HepG2 (cell line): Measurements from ENCODE around the gene CLPTM1. TPM values are rescaled to one million over a fixed set of nuclear protein-coding genes. Genes with fewer than 3 reads are reported as not detected.

Source experiments
- ATAC-seq: fragments of 200-7000 bp; cut with Tn5 transposase; 3 replicates; pipeline ENCODE4 v1.9.1; 2020; ENCODE audit warnings: mild to moderate bottlenecking, moderate library complexity
- BruUV-seq: library from RNA; stranded (reverse); fragments of 400-500 nt; replicated peaks from 2 replicates; lab custom pipeline; 2021; lab: Mats Ljungman, UMichigan
- CTCF ChIA-PET: fragments of 300-600 bp; formaldehyde crosslinking; extraction: SDS; loops from one replicate; lab custom pipeline; 2021; ENCODE audit warnings: low total read pairs, inconsistent platforms, low intra/inter-chr PET ratio; lab: Yijun Ruan, JAX
- POLR2A ChIA-PET: fragments of 350-600 bp; sonication (Branson Sonifier 250); formaldehyde crosslinking; loops from one replicate; lab custom pipeline; 2020; ENCODE audit warnings: antibody characterized with exemption, inconsistent platforms; lab: Yijun Ruan, JAX
- DNase-seq: peaks from one replicate; pipeline ENCODE4 v3.0.0-alpha.2; 2015; ENCODE audit warnings: low spot score
- FAIRE-seq: peaks from 3 replicates; lab custom pipeline; 2011; peaks lifted over from hg19 to GRCh38; lab: Jason Lieb, UNC
- H2AFZ ChIP-seq: one replicate; pipeline ENCODE4 v1.6.1; 2011; ENCODE audit warnings: low read length, inconsistent platforms
- H3K27ac ChIP-seq: fragments of 300-600 bp; 3 replicates; pipeline ENCODE4 v1.8.0; 2011; ENCODE audit warnings: mixed run types, mild to moderate bottlenecking, mixed read lengths, low read length, inconsistent platforms; ENCODE audit not compliant: insufficient read depth; ENCODE audit errors: extremely low read length
- H3K27me3 ChIP-seq, 2 experiments: fragments of 200-600 bp in 1 of 2; 2 replicates in 1 of 2; 3 replicates in 1 of 2; pipeline versions ENCODE4 v1.6.0 to v1.8.0; 2011; ENCODE audit warnings: low read length in 2 of 2, mild to moderate bottlenecking in 2 of 2, moderate library complexity in 2 of 2, inconsistent platforms in 1 of 2; ENCODE audit not compliant: insufficient read depth in 2 of 2, control insufficient read depth in 1 of 2
- H3K36me3 ChIP-seq, 2 experiments: fragments of 200-600 bp in 1 of 2; replicated peaks in 1 of 2; 2 replicates in 1 of 2; 3 replicates in 1 of 2; pipeline versions ENCODE4 v1.5.1 to v1.8.0; 2011; ENCODE audit warnings: low read length in 2 of 2, inconsistent platforms in 1 of 2; ENCODE audit not compliant: insufficient read depth in 2 of 2, control insufficient read depth in 1 of 2
- H3K4me1 ChIP-seq: 2 replicates; pipeline ENCODE4 v1.5.1; 2012; ENCODE audit warnings: low read length, inconsistent platforms; ENCODE audit not compliant: insufficient read depth
- H3K4me2 ChIP-seq: 2 replicates; pipeline ENCODE4 v1.6.0; 2011; ENCODE audit warnings: low read depth, low read length, inconsistent platforms
- H3K4me3 ChIP-seq, 3 experiments: fragments of 200-600 bp in 1 of 3; sonication (generic), shearing (Covaris generic) in 1 of 3; replicated peaks in 1 of 3; 2 replicates each; pipeline ENCODE4 v1.5.1; 2011 to 2016; ENCODE audit warnings: low read length in 3 of 3, inconsistent platforms in 2 of 3, low read depth in 2 of 3, mild to moderate bottlenecking in 2 of 3, control low read depth in 1 of 3, mixed read lengths in 1 of 3; ENCODE audit not compliant: insufficient read depth in 1 of 3
- H3K79me2 ChIP-seq: one replicate; pipeline ENCODE4 v1.6.1; 2011; ENCODE audit warnings: low read length, inconsistent platforms; ENCODE audit not compliant: insufficient read depth
- H3K9ac ChIP-seq: 2 replicates; pipeline ENCODE4 v1.6.0; 2011; ENCODE audit warnings: mild to moderate bottlenecking, low read depth, low read length, inconsistent platforms; ENCODE audit not compliant: insufficient read depth
- H3K9me3 ChIP-seq: 2 replicates; pipeline ENCODE4 v1.5.1; 2012; ENCODE audit warnings: mild to moderate bottlenecking, low read length
- H4K20me1 ChIP-seq: 2 replicates; pipeline ENCODE4 v1.6.0; 2011; ENCODE audit warnings: inconsistent platforms, mild to moderate bottlenecking, low read length, moderate library complexity; ENCODE audit not compliant: insufficient read depth
- AGO2 ChIP-seq: fragments of 200-400 bp; formaldehyde crosslinking; optimal IDR thresholded peaks from 2 replicates; pipeline ENCODE3; 2017; ENCODE audit warnings: mild to moderate bottlenecking, low read depth, low read length, moderate library complexity
- PAF1 ChIP-seq: IDR thresholded peaks from 2 replicates; pipeline ENCODE4 v1.6.1; 2016; ENCODE audit warnings: missing genetic modification reagents, missing compliant biosample characterization
- POLR2A ChIP-seq, 2 experiments: IDR thresholded peaks; 2 replicates each; pipeline ENCODE4 v1.6.1; 2011; ENCODE audit warnings: low read depth in 2 of 2, low read length in 2 of 2, mild to moderate bottlenecking in 1 of 2, moderate library complexity in 1 of 2; ENCODE audit not compliant: insufficient read depth in 1 of 2
- POLR2G ChIP-seq: fragments of 200-400 bp; formaldehyde crosslinking; IDR thresholded peaks from 2 replicates; pipeline ENCODE4 v1.6.1; 2018; ENCODE audit warnings: mild to moderate bottlenecking, low read depth, low read length, moderate library complexity
- REL ChIP-seq: sonication (generic); formaldehyde crosslinking; conservative IDR thresholded peaks from 2 replicates; pipeline ENCODE4 v1.8.0; 2022; ENCODE audit warnings: mild to moderate bottlenecking, missing genetic modification reagents, moderate library complexity
- ZNF432 ChIP-seq: sonication (generic); formaldehyde crosslinking; IDR thresholded peaks from 2 replicates; pipeline ENCODE4 v1.5.0; 2020; ENCODE audit warnings: missing genetic modification reagents, mild to moderate bottlenecking, borderline replicate concordance
- ZNF780A ChIP-seq: sonication (generic); formaldehyde crosslinking; IDR thresholded peaks from 2 replicates; pipeline ENCODE4 v1.8.0; 2022; ENCODE audit warnings: mild to moderate bottlenecking, missing genetic modification reagents, moderate library complexity
- ZNF788 ChIP-seq: sonication (generic); formaldehyde crosslinking; IDR thresholded peaks from 2 replicates; pipeline ENCODE4 v1.5.0; 2020; ENCODE audit warnings: mild to moderate bottlenecking, missing genetic modification reagents, borderline replicate concordance
- WGBS: methylation state at CpG from one replicate; pipeline ENCODE4 v1.1.6; 2017; ENCODE audit warnings: low lambda C conversion rate; 5-methylcytosine and 5-hydroxymethylcytosine counted together
- in situ Hi-C: cut with HindIII; loops from 2 replicates; pipeline ENCODE4 v1.10.0; 2017; ENCODE audit warnings: low pct_unique_long_range_greater_than_20kb; ENCODE audit not compliant: extremely low pct_ligation_motif_present
- intact Hi-C: fragments of 100-400 bp; cut with micrococcal nuclease; formaldehyde crosslinking; loops from one replicate; pipeline ENCODE4 v1.10.0; 2022; ENCODE audit not compliant: unreplicated experiment
- polyA plus RNA-seq, 8 experiments: library from polyadenylated mRNA; depleted of rRNA in 3 of 8; stranded (reverse) in 7 of 8; unstranded in 1 of 8; fragments of >200 nt; fragmentation: Illumina TruSeq in 4 of 8; extraction: Trizol in 4 of 8; gene quantifications; 2 replicates each; pipeline versions ENCODE4 v1.2.1 to v1.2.3, GENCODE V29; 2011 to 2016; ENCODE audit warnings: low read depth in 4 of 8, missing spikeins in 1 of 8, mixed read lengths in 1 of 8; ENCODE audit not compliant: insufficient read depth in 1 of 8
- total RNA-seq, 5 experiments: library from RNA; depleted of rRNA; stranded (reverse); fragments of >200 nt; fragmentation: Illumina TruSeq; extraction: Trizol; gene quantifications; 2 replicates each; pipeline ENCODE4 v1.2.3, GENCODE V29; 2016; ENCODE audit warnings: low read depth in 1 of 5
- TF ChIP-seq, protein P1 (sequence below): sonication (generic); formaldehyde crosslinking; conservative IDR thresholded peaks from 2 replicates; pipeline ENCODE4 v1.4.0; 2020; ENCODE audit warnings: mild to moderate bottlenecking, missing genetic modification reagents, moderate library complexity
- TF ChIP-seq, protein P2 (sequence below): sonication (generic); formaldehyde crosslinking; IDR thresholded peaks from 2 replicates; pipeline ENCODE4 v1.9.0; 2021; ENCODE audit warnings: missing genetic modification reagents, borderline replicate concordance
- TF ChIP-seq, protein P3 (sequence below): sonication (generic); formaldehyde crosslinking; IDR thresholded peaks from 2 replicates; pipeline ENCODE4 v1.5.0; 2020; ENCODE audit warnings: mild to moderate bottlenecking, missing genetic modification reagents
- TF ChIP-seq, protein P4 (sequence below): sonication (generic); formaldehyde crosslinking; IDR thresholded peaks from 2 replicates; pipeline ENCODE4 v1.5.0; 2020; ENCODE audit warnings: missing genetic modification reagents
- TF ChIP-seq, protein P5 (sequence below): sonication (generic); formaldehyde crosslinking; IDR thresholded peaks from 2 replicates; pipeline ENCODE4 v1.9.0; 2022; ENCODE audit warnings: missing genetic modification reagents, mild to moderate bottlenecking, borderline replicate concordance

CLPTM1 gene
- total and polyA plus RNA-seq, 2 of the 13 experiments (the other 11 are each of a cell fraction or from before 2014, with no cell fraction given) = 34.9 to 42.8 TPM

DNA sequence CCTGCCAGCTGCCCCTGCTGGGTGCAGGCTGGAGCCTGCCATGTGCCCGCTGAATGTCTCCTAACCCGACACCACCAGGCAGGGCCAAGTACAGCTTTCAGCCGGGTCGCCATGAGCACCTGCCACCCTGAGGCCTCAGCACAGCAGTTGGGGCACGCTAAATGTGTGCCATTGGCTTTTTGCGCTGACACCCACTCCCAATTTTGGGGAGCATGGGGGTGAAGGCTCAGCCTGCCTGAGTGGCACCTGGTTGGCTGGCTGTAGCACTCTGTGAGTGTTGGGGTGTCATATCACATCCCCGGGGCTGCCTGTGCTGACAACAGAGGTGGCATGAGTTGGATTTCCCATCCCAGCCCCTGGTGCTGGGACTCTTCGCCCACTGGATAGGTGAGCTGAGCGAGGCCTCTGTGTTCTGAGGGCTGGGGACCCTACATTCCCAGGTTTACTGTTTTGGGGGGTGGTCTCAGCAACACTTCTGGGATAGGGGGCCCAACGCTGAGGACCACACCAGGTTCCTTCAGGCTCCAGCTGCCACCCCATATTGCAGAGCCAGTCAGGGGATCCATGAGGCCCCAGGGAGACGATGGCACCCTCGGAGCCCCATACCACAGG, 38.9 kb downstream of the CLPTM1 start:
- no peak overlapping the region for H3K9ac ChIP-seq
- peaks cover 10 to 18% of the 10 kb centered on the region in 2 experiments; a peak in 3 of 5 replicates for H3K36me3 ChIP-seq
- in situ Hi-C loops = no loop called here
- 94% methylated on average over 3 of the region's 12 CpGs for WGBS
- no peak overlapping the region for H2AFZ ChIP-seq
- H3K4me3 ChIP-seq = no peak overlapping the region
- ATAC-seq = no peak
- no peaks in the 10 kb centered on the region for H4K20me1 ChIP-seq
- no peak overlapping the region for H3K4me2 ChIP-seq
- H3K4me1 ChIP-seq = peaks cover 7% of the 10 kb centered on the region
- no peaks in the 10 kb centered on the region for H3K9me3 ChIP-seq
- no TSS peak for BruUV-seq
- no peak for DNase-seq
- ChIA-PET POLR2A (no interaction called here), CTCF (no interaction called here)
- no peak for FAIRE-seq
- no peaks in the 10 kb centered on the region for H3K79me2 ChIP-seq
- no peak overlapping the region for H3K27ac ChIP-seq
- intact Hi-C loops = no loop called here
- H3K27me3 ChIP-seq = no peaks in the 10 kb centered on the region
- TF ChIP-seq POLR2G (peak; percentile 26; the same call in 1 of the 2 replicates), ZNF780A (CRISPR knock-in tag) (no peak), ZNF432 (CRISPR knock-in tag) (no peak), PAF1 (CRISPR knock-in tag) (peak; percentile 65; the same call in 1 of the 2 replicates), POLR2A (IDR thresholded peaks at IDR 0.05; ENCODE audit: insufficient read depth in 1 of 2, low read depth in 2 of 2, low read length in 2 of 2) (0 out of 4 replicates have a peak, but pooled peaks of 1 of the 2 experiments have one; percentile 7), ZNF788 (CRISPR knock-in tag) (no peak), REL (CRISPR knock-in tag) (no peak), AGO2 (peak; percentile 85)
- TF ChIP-seq, protein P1, sequence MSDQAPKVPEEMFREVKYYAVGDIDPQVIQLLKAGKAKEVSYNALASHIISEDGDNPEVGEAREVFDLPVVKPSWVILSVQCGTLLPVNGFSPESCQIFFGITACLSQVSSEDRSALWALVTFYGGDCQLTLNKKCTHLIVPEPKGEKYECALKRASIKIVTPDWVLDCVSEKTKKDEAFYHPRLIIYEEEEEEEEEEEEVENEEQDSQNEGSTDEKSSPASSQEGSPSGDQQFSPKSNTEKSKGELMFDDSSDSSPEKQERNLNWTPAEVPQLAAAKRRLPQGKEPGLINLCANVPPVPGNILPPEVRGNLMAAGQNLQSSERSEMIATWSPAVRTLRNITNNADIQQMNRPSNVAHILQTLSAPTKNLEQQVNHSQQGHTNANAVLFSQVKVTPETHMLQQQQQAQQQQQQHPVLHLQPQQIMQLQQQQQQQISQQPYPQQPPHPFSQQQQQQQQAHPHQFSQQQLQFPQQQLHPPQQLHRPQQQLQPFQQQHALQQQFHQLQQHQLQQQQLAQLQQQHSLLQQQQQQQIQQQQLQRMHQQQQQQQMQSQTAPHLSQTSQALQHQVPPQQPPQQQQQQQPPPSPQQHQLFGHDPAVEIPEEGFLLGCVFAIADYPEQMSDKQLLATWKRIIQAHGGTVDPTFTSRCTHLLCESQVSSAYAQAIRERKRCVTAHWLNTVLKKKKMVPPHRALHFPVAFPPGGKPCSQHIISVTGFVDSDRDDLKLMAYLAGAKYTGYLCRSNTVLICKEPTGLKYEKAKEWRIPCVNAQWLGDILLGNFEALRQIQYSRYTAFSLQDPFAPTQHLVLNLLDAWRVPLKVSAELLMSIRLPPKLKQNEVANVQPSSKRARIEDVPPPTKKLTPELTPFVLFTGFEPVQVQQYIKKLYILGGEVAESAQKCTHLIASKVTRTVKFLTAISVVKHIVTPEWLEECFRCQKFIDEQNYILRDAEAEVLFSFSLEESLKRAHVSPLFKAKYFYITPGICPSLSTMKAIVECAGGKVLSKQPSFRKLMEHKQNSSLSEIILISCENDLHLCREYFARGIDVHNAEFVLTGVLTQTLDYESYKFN (CRISPR knock-in tag) = no peak
- TF ChIP-seq, protein P2, sequence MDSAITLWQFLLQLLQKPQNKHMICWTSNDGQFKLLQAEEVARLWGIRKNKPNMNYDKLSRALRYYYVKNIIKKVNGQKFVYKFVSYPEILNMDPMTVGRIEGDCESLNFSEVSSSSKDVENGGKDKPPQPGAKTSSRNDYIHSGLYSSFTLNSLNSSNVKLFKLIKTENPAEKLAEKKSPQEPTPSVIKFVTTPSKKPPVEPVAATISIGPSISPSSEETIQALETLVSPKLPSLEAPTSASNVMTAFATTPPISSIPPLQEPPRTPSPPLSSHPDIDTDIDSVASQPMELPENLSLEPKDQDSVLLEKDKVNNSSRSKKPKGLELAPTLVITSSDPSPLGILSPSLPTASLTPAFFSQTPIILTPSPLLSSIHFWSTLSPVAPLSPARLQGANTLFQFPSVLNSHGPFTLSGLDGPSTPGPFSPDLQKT = no peak
- TF ChIP-seq, protein P3, sequence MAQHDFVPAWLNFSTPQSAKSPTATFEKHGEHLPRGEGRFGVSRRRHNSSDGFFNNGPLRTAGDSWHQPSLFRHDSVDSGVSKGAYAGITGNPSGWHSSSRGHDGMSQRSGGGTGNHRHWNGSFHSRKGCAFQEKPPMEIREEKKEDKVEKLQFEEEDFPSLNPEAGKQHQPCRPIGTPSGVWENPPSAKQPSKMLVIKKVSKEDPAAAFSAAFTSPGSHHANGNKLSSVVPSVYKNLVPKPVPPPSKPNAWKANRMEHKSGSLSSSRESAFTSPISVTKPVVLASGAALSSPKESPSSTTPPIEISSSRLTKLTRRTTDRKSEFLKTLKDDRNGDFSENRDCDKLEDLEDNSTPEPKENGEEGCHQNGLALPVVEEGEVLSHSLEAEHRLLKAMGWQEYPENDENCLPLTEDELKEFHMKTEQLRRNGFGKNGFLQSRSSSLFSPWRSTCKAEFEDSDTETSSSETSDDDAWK (CRISPR knock-in tag) = no peak
- TF ChIP-seq, protein P4, sequence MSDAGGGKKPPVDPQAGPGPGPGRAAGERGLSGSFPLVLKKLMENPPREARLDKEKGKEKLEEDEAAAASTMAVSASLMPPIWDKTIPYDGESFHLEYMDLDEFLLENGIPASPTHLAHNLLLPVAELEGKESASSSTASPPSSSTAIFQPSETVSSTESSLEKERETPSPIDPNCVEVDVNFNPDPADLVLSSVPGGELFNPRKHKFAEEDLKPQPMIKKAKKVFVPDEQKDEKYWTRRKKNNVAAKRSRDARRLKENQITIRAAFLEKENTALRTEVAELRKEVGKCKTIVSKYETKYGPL = no peak
- TF ChIP-seq, protein P5, sequence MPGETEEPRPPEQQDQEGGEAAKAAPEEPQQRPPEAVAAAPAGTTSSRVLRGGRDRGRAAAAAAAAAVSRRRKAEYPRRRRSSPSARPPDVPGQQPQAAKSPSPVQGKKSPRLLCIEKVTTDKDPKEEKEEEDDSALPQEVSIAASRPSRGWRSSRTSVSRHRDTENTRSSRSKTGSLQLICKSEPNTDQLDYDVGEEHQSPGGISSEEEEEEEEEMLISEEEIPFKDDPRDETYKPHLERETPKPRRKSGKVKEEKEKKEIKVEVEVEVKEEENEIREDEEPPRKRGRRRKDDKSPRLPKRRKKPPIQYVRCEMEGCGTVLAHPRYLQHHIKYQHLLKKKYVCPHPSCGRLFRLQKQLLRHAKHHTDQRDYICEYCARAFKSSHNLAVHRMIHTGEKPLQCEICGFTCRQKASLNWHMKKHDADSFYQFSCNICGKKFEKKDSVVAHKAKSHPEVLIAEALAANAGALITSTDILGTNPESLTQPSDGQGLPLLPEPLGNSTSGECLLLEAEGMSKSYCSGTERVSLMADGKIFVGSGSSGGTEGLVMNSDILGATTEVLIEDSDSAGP = no peak
